ENCODE measurements around the gene PHLDB1. TPM values are rescaled to one million over a fixed set of nuclear protein-coding genes. Genes with fewer than 3 reads are reported as not detected.

The PHLDB1 gene
- polyA plus RNA-seq, 1 of the 3 experiments (the other 2 are of a cell fraction): 89.4 TPM

DNA sequence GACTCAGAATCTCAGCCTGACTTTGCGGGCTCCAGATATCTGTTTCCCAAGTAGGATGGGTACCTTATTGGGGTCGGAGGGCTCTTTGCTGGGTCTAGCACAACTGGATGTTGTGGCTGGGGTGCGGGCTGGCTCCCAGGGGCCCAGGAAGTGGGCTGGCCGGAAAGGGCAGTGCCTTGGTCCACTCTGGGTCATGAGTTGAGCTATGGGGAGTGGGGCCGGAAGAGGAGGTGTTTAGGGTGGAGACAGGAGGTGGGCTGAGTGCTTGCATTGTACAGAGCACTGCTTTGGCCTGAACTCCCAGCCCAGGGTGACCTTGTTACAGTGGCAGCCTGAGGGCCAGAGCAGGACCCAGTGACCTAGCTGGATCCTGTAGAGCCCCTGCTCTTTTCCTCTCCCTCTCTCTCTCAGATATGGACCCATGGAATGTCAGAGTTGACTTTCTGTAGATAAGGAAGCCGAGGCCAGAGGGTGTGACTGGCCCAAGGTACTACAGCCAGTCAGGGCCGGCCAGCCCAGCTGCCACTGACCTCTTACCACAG is 13.2 kb downstream of the PHLDB1 start:
- Histone ChIP-seq H3F3A (replicated peaks; ENCODE audit: insufficient read depth) (peaks cover 70% of the 10 kb centered on the region), H3K9ac (peak overlapping the region; percentile 86), H3K4me2 (peak overlapping the region; percentile 100), H3K4me1 (ENCODE audit: control insufficient read depth in 1 of 2, insufficient read depth in 2 of 2, low read depth in 1 of 2, low read length in 1 of 2) (peaks cover 50 to 61% of the 10 kb centered on the region in 2 experiments), H3K9me3 (no peaks in the 10 kb centered on the region), H3K27ac (ENCODE audit: low read depth in 2 of 2, low read length in 1 of 2) (peak overlapping the region; percentile 86 to 100), H4K20me1 (ENCODE audit: insufficient read depth) (peaks cover 28% of the 10 kb centered on the region), H3K27me3 (ENCODE audit: insufficient read depth) (no peaks in the 10 kb centered on the region), H3K9me2 (no peaks in the 10 kb centered on the region), H3K79me2 (ENCODE audit: insufficient read depth) (peaks cover 63% of the 10 kb centered on the region), H3K36me3 (replicated peaks in 1 of 2; ENCODE audit: control insufficient read depth in 1 of 2, insufficient read depth in 2 of 2, low read length in 1 of 2) (peaks cover 12 to 20% of the 10 kb centered on the region in 2 experiments), H3K4me3 (ENCODE audit: low read depth in 2 of 2, low read length in 1 of 2) (peak overlapping the region; percentile 79 to 95), H2AFZ (ENCODE audit: low read depth) (no peak overlapping the region)
- ChIA-PET CTCF (interaction anchor here (1.5 to 8.1 kb wide), 6 partner anchors 9 to 54 kb away, joined by 3 to 63 read pairs (median 14); partner anchors contain the start of gene PHLDB1), POLR2A (interaction anchor here (0.8 to 3.1 kb wide), 6 partner anchors 12 to 39 kb away, joined by 3 to 30 read pairs (median 8); partner anchors contain the start of gene PHLDB1)
- no peak for TF ChIP-seq GABPA (IDR thresholded peaks at IDR 0.05; ENCODE audit: low read depth)
- TF ChIP-seq, protein P1, sequence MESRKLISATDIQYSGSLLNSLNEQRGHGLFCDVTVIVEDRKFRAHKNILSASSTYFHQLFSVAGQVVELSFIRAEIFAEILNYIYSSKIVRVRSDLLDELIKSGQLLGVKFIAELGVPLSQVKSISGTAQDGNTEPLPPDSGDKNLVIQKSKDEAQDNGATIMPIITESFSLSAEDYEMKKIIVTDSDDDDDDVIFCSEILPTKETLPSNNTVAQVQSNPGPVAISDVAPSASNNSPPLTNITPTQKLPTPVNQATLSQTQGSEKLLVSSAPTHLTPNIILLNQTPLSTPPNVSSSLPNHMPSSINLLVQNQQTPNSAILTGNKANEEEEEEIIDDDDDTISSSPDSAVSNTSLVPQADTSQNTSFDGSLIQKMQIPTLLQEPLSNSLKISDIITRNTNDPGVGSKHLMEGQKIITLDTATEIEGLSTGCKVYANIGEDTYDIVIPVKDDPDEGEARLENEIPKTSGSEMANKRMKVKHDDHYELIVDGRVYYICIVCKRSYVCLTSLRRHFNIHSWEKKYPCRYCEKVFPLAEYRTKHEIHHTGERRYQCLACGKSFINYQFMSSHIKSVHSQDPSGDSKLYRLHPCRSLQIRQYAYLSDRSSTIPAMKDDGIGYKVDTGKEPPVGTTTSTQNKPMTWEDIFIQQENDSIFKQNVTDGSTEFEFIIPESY (IDR thresholded peaks at IDR 0.05; ENCODE audit: borderline replicate concordance, low read depth): no peak
- TF ChIP-seq RFX5 (IDR thresholded peaks at IDR 0.05; ENCODE audit: low read length): no peak
- no peak for TF ChIP-seq CTCF (IDR thresholded peaks at IDR 0.05)
- no peak for TF ChIP-seq RXRA (IDR thresholded peaks at IDR 0.05; ENCODE audit: borderline replicate concordance, low read depth)
- 63% methylated on average over 5 of the region's 7 CpGs for WGBS (ENCODE audit: low lambda C conversion rate)
- DNase-seq: no peak

GRCh38 chr11:118621071-118621783 is 13.8 kb downstream of the PHLDB1 start:
- ChIA-PET CTCF (interaction anchor here (0.6 to 8.1 kb wide), 8 partner anchors 10 to 149 kb away, joined by 3 to 63 read pairs (median 5); partner anchors contain the start of gene PHLDB1), POLR2A (interaction anchor here (0.8 to 3.1 kb wide), 8 partner anchors 11 to 38 kb away, joined by 3 to 30 read pairs (median 5); partner anchors contain the start of gene PHLDB1)
- H3K4me2 ChIP-seq: peak overlapping the region; percentile 100
- H3K4me1 ChIP-seq (ENCODE audit: control insufficient read depth in 1 of 2, insufficient read depth in 2 of 2, low read depth in 1 of 2, low read length in 1 of 2): peaks cover 44 to 66% of the 10 kb centered on the region in 2 experiments
- 9% methylated on average over 33 of the region's 38 CpGs for WGBS (ENCODE audit: low lambda C conversion rate)
- H3K36me3 ChIP-seq (replicated peaks in 1 of 2; ENCODE audit: control insufficient read depth in 1 of 2, insufficient read depth in 2 of 2, low read length in 1 of 2): peaks cover 16 to 22% of the 10 kb centered on the region in 2 experiments
- no peaks in the 10 kb centered on the region for H3K27me3 ChIP-seq (ENCODE audit: insufficient read depth)
- peak overlapping the region; percentile 97 to 100 for H3K27ac ChIP-seq (ENCODE audit: low read depth in 2 of 2, low read length in 1 of 2)
- H2AFZ ChIP-seq (ENCODE audit: low read depth): no peak overlapping the region
- H3K9me2 ChIP-seq: no peaks in the 10 kb centered on the region
- peaks cover 65% of the 10 kb centered on the region for H3K79me2 ChIP-seq (ENCODE audit: insufficient read depth)
- peak overlapping the region; percentile 79 to 95 for H3K4me3 ChIP-seq (ENCODE audit: low read depth in 2 of 2, low read length in 1 of 2)
- no peaks in the 10 kb centered on the region for H3K9me3 ChIP-seq
- peaks cover 64% of the 10 kb centered on the region for H3F3A ChIP-seq (replicated peaks; ENCODE audit: insufficient read depth)
- H4K20me1 ChIP-seq (ENCODE audit: insufficient read depth): peaks cover 31% of the 10 kb centered on the region
- H3K9ac ChIP-seq: peak overlapping the region; percentile 86
- DNase-seq: peak; percentile 93
- no peak for TF ChIP-seq FOXM1 (IDR thresholded peaks at IDR 0.05; ENCODE audit: low read depth)
- TF ChIP-seq GATA2 (CRISPR knock-in tag; IDR thresholded peaks at IDR 0.05): no peak
- no peak for TF ChIP-seq IRF3 (IDR thresholded peaks at IDR 0.05; ENCODE audit: low read depth, low read length)
- TF ChIP-seq ELF1 (IDR thresholded peaks at IDR 0.05): no peak
- TF ChIP-seq GABPA (IDR thresholded peaks at IDR 0.05; ENCODE audit: low read depth): peak; percentile 63
- TF ChIP-seq RAD21 (IDR thresholded peaks at IDR 0.05; ENCODE audit: low read length): no peak
- TF ChIP-seq CTCF (IDR thresholded peaks at IDR 0.05): no peak
- 0 out of 2 replicates have a peak, but pooled peaks have one; percentile 5 for TF ChIP-seq TCF12 (IDR thresholded peaks at IDR 0.05)
- no peak for TF ChIP-seq RXRA (IDR thresholded peaks at IDR 0.05; ENCODE audit: borderline replicate concordance, low read depth)
- peak; percentile 81 for TF ChIP-seq POLR2AphosphoS5 (IDR thresholded peaks at IDR 0.05; ENCODE audit: low read depth, low read length)
- no peak for TF ChIP-seq RFX5 (IDR thresholded peaks at IDR 0.05; ENCODE audit: low read length)
- TF ChIP-seq, protein P1 (IDR thresholded peaks at IDR 0.05; ENCODE audit: borderline replicate concordance, low read depth): no peak
- 0 out of 2 replicates have a peak, but pooled peaks have one; percentile 31 for TF ChIP-seq SIN3A (IDR thresholded peaks at IDR 0.05; ENCODE audit: borderline replicate concordance, low read depth, low read length)
- no peak; the same call in 1 of the 2 replicates for TF ChIP-seq YY1 (IDR thresholded peaks at IDR 0.05; ENCODE audit: low read depth)

Data from SK-N-SH (cell line).